ENCODE data around the gene GIMAP8.
"Not testable (repeated sequence)": the region's sequence is repeated elsewhere in the genome, so short reads cannot be mapped to it uniquely, and the experiment has no call there.

Gene GIMAP8

DNA sequence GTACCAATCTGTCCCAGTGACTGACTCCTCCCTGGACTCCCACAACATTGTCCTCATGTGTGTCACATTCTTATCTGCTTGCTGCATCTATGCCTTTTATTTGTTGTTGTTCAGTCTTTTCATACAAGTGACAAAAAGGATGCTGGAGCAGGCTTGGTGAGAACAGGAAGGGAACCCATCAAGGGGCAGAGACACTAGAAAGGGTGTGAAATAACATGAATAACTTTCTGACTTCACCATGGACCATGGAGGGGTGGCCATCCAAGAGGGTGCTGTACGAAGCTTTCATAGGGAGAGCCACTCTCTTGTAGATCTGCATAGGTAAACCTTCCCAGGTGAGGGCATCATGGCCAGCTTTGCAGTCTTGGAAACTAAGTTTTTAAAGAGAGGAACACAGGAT is 14.5 kb downstream of the GIMAP8 start:
- DNase-seq (ENCODE audit: low spot score): no peak

DNA sequence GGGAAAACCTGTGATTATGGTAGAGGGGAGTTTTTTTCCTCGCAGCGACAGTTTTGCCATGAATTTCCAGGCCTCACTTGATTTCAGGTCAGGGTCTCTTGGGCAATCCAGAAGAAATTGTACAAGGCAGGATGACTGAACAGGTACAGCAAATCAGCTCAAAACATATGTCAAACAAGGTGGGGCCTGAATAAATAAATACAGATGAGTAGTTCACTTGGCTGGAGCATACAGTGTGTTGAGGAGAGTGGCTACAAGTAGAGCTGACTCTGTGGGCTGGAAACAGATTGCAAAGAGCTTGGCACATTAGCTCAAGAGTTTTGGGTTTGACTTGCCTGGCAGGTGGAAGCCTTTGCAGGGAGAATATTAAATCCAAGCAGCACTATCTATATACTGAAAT is 15.0 kb downstream of the GIMAP8 start:
- DNase-seq (ENCODE audit: low spot score): no peak

DNA sequence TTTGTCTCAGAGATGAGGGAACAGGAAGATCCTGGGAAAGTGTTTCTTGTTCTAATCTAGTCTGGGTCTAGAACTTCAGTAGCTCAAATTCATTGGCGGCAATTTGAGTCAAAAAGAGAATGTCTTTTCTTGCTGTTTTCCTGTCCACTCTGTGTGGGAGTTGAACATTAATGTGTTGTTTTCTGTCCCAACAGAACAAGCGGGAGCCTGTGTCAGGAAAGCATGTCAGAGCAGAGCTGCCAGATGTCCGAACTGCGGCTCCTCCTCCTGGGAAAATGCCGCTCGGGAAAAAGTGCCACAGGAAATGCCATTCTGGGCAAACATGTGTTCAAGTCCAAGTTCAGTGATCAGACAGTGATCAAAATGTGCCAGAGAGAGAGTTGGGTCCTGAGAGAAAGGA is 16.0 kb downstream of the GIMAP8 start:
- DNase-seq (ENCODE audit: low spot score): no peak

- DNase-seq (ENCODE audit: low spot score): no peak
These were observed 17.8 kb downstream of the GIMAP8 start for GRCh38 chr7:150468241-150468640.

GRCh38 chr7:150471886-150472285 is 21.5 kb downstream of the GIMAP8 start:
- DNase-seq (ENCODE audit: low spot score): no peak

- no peak for DNase-seq (ENCODE audit: low spot score)
These were observed 23.5 kb downstream of the GIMAP8 start for GRCh38 chr7:150473902-150474301.

GRCh38 chr7:150476285-150476684 is 25.9 kb downstream of the GIMAP8 start:
- DNase-seq (ENCODE audit: low spot score): no peak

DNA sequence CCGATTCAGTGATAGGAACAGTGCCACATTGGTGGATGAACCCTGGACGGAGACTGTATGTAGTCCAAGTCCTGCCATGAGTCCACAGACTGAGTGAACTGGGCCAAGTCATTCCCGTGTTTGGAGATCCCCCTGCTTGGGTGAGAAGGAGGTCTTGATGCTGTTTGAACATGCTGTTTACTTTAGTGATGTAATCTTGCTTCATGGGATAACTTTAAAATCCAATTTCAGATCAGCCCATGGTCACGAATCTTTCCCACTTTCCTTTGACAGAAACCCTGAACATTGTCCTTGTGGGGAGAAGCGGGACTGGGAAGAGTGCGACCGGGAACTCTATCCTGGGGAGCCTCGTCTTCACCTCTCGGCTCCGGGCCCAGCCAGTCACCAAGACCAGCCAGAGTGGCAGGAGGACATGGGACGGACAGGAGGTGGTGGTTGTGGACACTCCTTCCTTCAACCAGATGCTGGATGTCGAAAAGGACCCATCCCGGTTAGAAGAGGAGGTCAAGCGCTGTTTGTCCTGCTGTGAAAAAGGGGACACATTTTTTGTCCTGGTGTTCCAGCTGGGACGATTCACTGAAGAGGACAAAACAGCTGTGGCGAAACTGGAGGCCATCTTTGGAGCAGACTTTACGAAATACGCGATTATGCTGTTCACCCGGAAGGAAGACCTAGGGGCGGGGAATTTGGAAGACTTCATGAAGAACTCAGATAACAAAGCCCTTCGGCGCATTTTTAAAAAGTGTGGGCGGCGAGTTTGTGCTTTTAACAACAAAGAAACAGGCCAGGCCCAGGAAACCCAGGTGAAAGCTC is 26.6 kb downstream of the GIMAP8 start:
- DNase-seq (ENCODE audit: low spot score): no peak

DNA sequence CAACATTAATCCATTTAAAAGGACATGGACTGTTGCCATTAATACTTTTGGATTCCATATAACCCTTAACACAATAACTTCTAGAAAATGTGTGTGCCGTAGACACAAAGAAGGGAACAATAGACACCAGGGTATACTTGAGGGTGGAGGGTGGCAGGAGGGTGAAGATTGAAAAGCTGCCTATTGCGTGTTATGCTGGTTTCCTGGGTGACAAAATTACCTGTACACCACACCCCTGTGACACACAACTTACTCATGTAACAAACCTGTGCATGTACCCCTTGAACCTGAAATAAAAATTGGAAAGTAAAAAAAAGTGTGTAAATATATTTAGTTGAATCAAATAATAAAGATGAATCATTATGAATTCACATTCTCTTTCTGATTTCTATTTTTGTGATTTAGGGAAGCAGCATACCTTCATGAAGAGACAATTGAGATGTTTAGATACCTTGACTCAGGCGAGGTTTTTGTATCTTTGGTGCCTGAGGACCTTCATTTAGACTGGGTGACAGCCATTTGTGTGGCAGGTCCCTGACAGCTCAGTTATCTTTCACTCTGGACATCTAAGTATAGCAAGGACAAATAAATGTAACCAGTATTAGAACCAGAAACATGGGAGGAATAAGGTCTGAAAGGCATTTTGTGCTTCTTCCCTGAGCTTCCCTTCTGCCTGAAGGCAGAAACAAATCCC is 28.7 kb downstream of the GIMAP8 start:
- no peak for DNase-seq (ENCODE audit: low spot score)

- DNase-seq (ENCODE audit: low spot score): no peak
These were observed 30.9 kb downstream of the GIMAP8 start for GRCh38 chr7:150481186-150481920.

- DNase-seq (ENCODE audit: low spot score): no peak
These were observed 31.5 kb downstream of the GIMAP8 start for GRCh38 chr7:150481922-150482321.

DNA sequence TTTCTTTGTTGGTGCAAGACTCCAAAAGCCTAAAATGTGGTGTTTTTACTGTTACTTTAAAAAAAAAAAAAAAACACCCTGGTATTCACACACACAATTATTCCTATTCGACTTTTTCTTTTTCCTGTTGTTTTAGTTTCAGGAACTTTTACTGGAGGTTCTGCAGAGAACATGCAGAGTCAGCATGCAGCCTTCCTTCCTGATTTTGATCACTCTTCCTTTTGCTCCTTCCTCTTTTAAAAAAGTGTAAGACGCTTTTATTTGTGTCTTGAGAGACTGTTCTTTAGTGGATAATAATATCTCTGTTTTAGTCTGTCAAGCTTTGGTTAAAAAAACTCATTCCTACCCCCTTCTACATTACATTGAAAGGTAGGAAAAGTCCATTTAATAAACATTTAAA is 33.1 kb downstream of the GIMAP8 start:
- peak; percentile 54 for DNase-seq (ENCODE audit: low spot score)

- DNase-seq (ENCODE audit: low spot score): not testable (repeated sequence)
These were observed 33.6 kb downstream of the GIMAP8 start for GRCh38 chr7:150484071-150484470.

DNA sequence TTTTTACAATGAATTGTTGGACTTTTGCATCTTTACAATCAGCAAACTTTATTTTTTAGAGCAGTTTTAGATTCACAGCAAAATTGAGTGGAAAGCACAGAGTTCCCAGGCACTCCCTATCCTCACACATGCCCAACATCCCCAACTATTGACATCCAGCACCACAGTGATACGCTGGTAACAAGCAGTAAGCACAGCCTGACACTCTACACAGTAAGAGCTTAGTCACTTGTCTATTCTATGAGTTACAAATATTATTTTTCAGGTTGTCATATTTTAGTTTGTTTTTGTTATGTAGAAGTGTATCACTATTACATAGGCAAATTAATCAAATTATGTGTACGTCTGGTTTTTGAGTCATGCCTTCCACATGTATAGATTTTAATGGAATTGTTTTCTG is 37.2 kb downstream of the GIMAP8 start:
- DNase-seq (ENCODE audit: low spot score): no peak

- DNase-seq (ENCODE audit: low spot score): no peak
These were observed 39.4 kb downstream of the GIMAP8 start for GRCh38 chr7:150489782-150490181.

- not testable (repeated sequence) for DNase-seq (ENCODE audit: low spot score)
These were observed 43.0 kb downstream of the GIMAP8 start for GRCh38 chr7:150493442-150493841.

DNA sequence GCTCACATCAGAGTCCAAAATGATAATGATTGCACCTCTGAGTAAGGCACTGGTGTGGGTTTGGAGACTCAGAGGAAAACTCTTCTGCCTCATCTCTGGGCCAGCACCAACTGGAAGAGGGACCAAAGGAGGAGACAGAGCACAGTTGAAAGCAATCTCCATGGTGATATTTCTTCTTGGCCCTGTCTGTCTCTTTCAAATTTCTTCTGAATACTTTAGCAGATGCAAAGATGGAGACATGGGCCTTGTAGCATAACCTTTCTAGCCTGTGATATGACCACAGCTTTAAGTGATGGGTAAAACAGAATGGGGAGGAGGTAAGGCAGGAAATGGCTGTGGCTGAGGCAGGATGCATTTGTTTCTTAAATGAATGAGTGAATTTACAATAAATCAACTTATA is 52.1 kb downstream of the GIMAP8 start:
- no peak for DNase-seq (ENCODE audit: low spot score)

- no peak for DNase-seq (ENCODE audit: low spot score)
These were observed 52.7 kb downstream of the GIMAP8 start for GRCh38 chr7:150503155-150503554.

DNA sequence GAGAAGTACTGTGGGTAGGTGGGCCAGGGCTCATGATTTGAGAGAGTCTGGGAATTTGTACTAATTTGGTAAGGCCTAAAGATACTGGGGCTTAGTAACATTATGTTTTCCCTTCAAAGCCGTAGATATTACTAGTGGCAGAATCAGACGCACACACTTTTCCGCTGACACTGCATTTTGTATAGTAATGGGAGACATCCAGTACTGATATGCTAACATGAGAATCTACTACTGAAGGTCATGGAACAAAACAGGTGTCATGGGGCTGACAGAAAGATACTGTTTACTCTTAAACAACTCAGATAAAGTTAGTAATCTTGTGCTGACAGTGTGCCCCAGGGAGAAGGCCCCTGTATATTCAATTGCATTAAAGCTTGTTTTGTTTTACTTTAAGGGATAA is 53.2 kb downstream of the GIMAP8 start:
- no peak for DNase-seq (ENCODE audit: low spot score)

DNA sequence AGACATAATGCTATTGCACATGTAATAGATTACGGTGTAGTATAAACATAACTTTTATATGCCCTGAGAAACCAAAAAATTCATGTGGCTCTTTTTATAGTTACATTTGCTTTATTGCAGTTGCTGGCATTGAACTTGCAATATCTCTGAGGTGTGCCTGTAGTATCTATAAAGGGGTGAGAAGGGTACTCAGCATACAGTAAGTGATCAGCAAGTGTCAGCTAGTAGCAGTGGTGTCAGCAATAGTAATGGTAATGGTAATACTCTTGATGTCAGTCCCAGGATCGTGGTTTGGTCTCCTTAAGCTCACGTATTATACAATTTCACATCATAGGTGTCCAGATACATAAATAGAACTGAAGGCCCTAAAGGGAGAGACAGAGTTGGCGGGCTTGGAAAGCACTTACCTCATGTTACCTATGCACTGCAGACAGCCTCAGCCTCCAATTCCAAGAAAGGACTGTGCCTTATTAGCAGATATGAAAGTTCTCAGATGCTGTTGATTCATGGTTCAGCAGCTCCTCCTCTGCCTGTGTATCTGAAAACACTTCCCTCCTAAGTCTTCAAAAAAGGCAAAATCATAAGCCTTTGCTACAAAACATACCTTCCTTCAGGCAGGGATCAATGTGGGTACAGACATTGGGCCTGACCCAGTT is 57.6 kb downstream of the GIMAP8 start:
- DNase-seq (ENCODE audit: low spot score): no peak

GRCh38 chr7:150511048-150511447 is 60.6 kb downstream of the GIMAP8 start:
- no peak for DNase-seq (ENCODE audit: low spot score)

GRCh38 chr7:150513758-150514157 is 63.3 kb downstream of the GIMAP8 start:
- DNase-seq (ENCODE audit: low spot score): no peak

All from globus pallidus (tissue), 1 donor.